Colonic mucosa (tissue), 4 donors: Measurements from ENCODE around the gene ANKEF1. TPM values are rescaled to one million over a fixed set of nuclear protein-coding genes. Genes with fewer than 3 reads are reported as not detected.

Source experiments
- DNase-seq: peaks from one replicate; pipeline ENCODE4 v3.0.0-alpha.2; 2020
- H3K27ac ChIP-seq: fragments of 200-600 bp; one replicate; pipeline ENCODE4 v1.8.0; 2021
- H3K27me3 ChIP-seq: fragments of 200-600 bp; one replicate; pipeline ENCODE4 v1.8.0; 2021
- H3K36me3 ChIP-seq: fragments of 200-600 bp; one replicate; pipeline ENCODE4 v1.8.0; 2021
- H3K4me1 ChIP-seq: fragments of 200-600 bp; one replicate; pipeline ENCODE4 v1.8.0; 2021; ENCODE audit warnings: mild to moderate bottlenecking
- H3K4me3 ChIP-seq: fragments of 200-600 bp; one replicate; pipeline ENCODE4 v1.8.0; 2021
- H3K9ac ChIP-seq, 2 donors: one replicate each; pipeline ENCODE4 v1.7.0; 2013; ENCODE audit warnings: control low read depth in 2 of 2, low read depth in 2 of 2, low read length in 2 of 2
- H3K9me3 ChIP-seq: fragments of 200-600 bp; one replicate; pipeline ENCODE4 v1.8.0; 2021
- CTCF ChIP-seq: fragments of 200-600 bp; IDR thresholded peaks from one replicate; pipeline ENCODE4 v1.8.0; 2022; ENCODE audit warnings: antibody characterized with exemption, mild to moderate bottlenecking
- intact Hi-C: fragments of 100-400 bp; cut with DNase I; formaldehyde crosslinking; loops from one replicate; pipeline ENCODE4 v1.14.1; 2022
- total RNA-seq, 2 donors: library from RNA; stranded (reverse); fragmentation: NEBNext Ultra II Directional in 1 of 2; extraction: Animal tissue kit (Norgen Biotek cat#: 25700) in 1 of 2; gene quantifications; one replicate each; pipeline ENCODE4 v1.2.1, GENCODE V29; 2021
- donor health status: healthy.
- donor health status: DM: no; HTN: no; CAD: no.
- donor health status: DM: no; HTN: no; CAD: no.

The ANKEF1 gene
- total RNA-seq, 2 donors from 2014 or later = 4.8 to 9.2 TPM

GRCh38 chr20:10089871-10090587 is 55.2 kb downstream of the ANKEF1 start:
- H3K9ac ChIP-seq = no peak overlapping the region
- H3K4me1 ChIP-seq = no peaks in the 10 kb centered on the region
- no peak for DNase-seq
- H3K4me3 ChIP-seq = no peak overlapping the region
- no peaks in the 10 kb centered on the region for H3K36me3 ChIP-seq
- H3K27ac ChIP-seq = no peak overlapping the region
- no peaks in the 10 kb centered on the region for H3K9me3 ChIP-seq
- intact Hi-C loops = loop anchor here (2.0 to 5.0 kb wide), 2 partner anchors 111 to 473 kb away; no protein-coding TSS in a partner anchor
- H3K27me3 ChIP-seq = no peaks in the 10 kb centered on the region
- TF ChIP-seq CTCF = no peak

- intact Hi-C loops = loop anchor here (2.0 to 5.0 kb wide), 2 partner anchors 112 to 473 kb away; no protein-coding TSS in a partner anchor
- no peak overlapping the region for H3K27ac ChIP-seq
Observed at GRCh38 chr20:10090588-10091166, 55.9 kb downstream of the ANKEF1 start.

DNA sequence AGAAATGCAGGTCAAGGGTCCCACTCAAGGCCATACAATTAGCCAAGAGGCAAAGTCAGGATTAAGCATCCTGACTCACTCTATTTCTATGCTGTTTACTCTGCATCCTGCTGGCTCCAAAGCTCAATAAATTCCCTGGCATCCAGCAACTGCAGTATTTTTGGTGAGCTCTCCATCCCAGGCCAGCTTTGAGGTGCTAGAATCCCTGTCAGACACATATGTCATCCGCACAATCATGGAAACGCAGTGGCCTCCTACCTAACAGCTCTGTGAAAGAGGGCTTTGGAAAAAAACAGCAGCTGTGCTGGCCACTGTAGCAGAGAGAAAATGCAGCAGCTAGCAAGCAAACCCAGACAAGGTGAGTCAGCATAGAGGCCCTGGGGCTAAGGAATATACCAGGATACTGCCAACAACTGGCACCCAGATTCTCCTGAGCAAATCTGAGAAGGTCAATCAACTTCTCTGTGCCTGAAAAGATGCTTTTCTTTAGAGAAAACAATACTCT is 58.4 kb downstream of the ANKEF1 start:
- Histone ChIP-seq H3K36me3 (no peaks in the 10 kb centered on the region), H3K27me3 (no peaks in the 10 kb centered on the region), H3K9me3 (no peaks in the 10 kb centered on the region), H3K4me1 (no peaks in the 10 kb centered on the region), H3K27ac (no peak overlapping the region), H3K9ac (no peak overlapping the region), H3K4me3 (no peak overlapping the region)
- DNase-seq = no peak
- TF ChIP-seq CTCF = no peak
- intact Hi-C loops = loop anchor here (2.0 to 5.0 kb wide), 2 partner anchors 120 to 476 kb away; no protein-coding TSS in a partner anchor

More at GRCh38 chr20:10090588-10091166, 55.9 kb downstream of the ANKEF1 start:
- H3K4me3 ChIP-seq = no peak overlapping the region
- TF ChIP-seq CTCF = peak; percentile 71
- no peaks in the 10 kb centered on the region for H3K27me3 ChIP-seq
- H3K36me3 ChIP-seq = no peaks in the 10 kb centered on the region
- no peaks in the 10 kb centered on the region for H3K4me1 ChIP-seq
- no peak overlapping the region for H3K9ac ChIP-seq
- peak; percentile 36 for DNase-seq
- H3K9me3 ChIP-seq = no peaks in the 10 kb centered on the region

- Histone ChIP-seq H3K9me3 (no peaks in the 10 kb centered on the region), H3K36me3 (no peaks in the 10 kb centered on the region), H3K4me1 (no peaks in the 10 kb centered on the region), H3K9ac (no peak overlapping the region), H3K27ac (no peak overlapping the region), H3K27me3 (no peaks in the 10 kb centered on the region), H3K4me3 (no peak overlapping the region)
- intact Hi-C loops = loop anchor here (5.0 kb wide), 1 partner anchor 477 kb away; no protein-coding TSS in a partner anchor
- DNase-seq = no peak
- no peak for TF ChIP-seq CTCF
Observed at GRCh38 chr20:10094566-10095173, 59.9 kb downstream of the ANKEF1 start.

GRCh38 chr20:10096790-10097189 is 62.0 kb downstream of the ANKEF1 start:
- H3K9ac ChIP-seq = no peak overlapping the region
- no peaks in the 10 kb centered on the region for H3K36me3 ChIP-seq
- H3K4me3 ChIP-seq = no peak overlapping the region
- intact Hi-C loops = no loop called here
- no peaks in the 10 kb centered on the region for H3K4me1 ChIP-seq
- DNase-seq = no peak
- no peaks in the 10 kb centered on the region for H3K27me3 ChIP-seq
- no peak for TF ChIP-seq CTCF
- H3K9me3 ChIP-seq = no peaks in the 10 kb centered on the region
- H3K27ac ChIP-seq = no peak overlapping the region
